ENCODE results near the gene EXOC3L4. TPM values are rescaled to one million over a fixed set of nuclear protein-coding genes. Genes with fewer than 3 reads are reported as not detected.

EXOC3L4 gene
- polyA plus RNA-seq, 1 donor from 2014 or later, result not detected

DNA sequence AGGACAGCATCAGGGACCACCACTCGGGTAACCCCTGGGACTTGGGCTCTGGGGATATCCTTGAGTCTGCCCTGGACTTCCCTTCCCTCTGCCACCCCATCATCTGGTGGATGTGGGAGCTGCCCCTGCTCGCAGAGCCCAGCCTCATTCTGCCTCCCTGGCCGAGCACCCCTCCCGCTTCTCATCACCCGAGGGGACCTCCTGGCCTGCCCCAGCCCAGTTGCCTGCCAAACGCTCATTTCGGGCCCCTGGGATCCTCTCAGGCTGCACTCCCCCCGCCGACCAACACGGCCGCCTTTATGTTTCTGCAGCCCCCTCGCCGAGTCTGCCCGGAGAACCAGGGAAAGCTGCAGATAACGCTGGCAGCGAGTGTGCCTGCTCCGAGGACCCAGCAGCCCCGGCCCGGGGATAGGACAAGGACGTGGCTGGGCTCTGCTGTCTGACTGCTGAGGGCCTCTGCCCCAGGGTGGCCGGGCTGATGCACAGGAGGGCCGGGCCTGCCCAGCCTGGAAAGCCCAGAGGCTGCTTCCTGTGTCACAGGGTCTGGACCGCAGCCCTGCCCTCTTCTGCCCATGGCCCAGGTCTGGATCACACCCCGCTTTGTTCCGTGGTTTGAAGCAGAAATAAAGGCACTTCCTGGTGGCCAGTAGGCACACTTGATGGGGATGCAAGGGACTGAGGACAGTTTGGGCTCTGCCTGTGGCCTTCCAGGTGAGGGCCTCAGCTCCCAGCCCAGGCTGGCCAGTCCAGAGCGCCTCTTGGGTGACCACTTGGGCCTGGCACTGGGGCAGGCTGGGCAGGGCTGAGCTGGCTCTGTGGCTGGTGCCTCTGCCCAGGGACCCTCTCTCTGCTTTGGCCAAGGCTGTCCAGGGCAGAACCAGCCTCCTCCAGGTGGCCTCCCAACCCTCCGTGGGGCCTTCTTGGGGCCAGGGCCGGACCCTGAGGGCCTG, 4.9 kb upstream of the EXOC3L4 start:
- Histone ChIP-seq H3K27ac (ENCODE audit: low read length) (no peak overlapping the region), H2AFZ (ENCODE audit: low read depth, low read length) (no peak overlapping the region), H3K4me3 (ENCODE audit: low read length) (no peak overlapping the region), H3K9me3 (ENCODE audit: low read length) (no peaks in the 10 kb centered on the region), H3F3A (ENCODE audit: insufficient read depth, low read length, poor library complexity, severe bottlenecking) (no peaks in the 10 kb centered on the region), H4K20me1 (ENCODE audit: insufficient read depth) (no peaks in the 10 kb centered on the region), H3K9ac (ENCODE audit: low read length) (no peak overlapping the region), H3K36me3 (ENCODE audit: insufficient read depth, low read length) (no peaks in the 10 kb centered on the region), H3K79me2 (replicated peaks; ENCODE audit: insufficient read depth, low read length) (no peaks in the 10 kb centered on the region), H3K27me3 (ENCODE audit: insufficient read depth, low read depth, low read length) (peaks cover 2% of the 10 kb centered on the region), H3K9me2 (ENCODE audit: insufficient read depth, low read length) (no peaks in the 10 kb centered on the region), H3K4me2 (ENCODE audit: low read length) (no peak overlapping the region)
- no peak for TF ChIP-seq RAD21 (conservative IDR thresholded peaks at IDR 0.05)
- TF ChIP-seq EP300 (conservative IDR thresholded peaks at IDR 0.05; ENCODE audit: poor library complexity, severe bottlenecking), result no peak

DNA sequence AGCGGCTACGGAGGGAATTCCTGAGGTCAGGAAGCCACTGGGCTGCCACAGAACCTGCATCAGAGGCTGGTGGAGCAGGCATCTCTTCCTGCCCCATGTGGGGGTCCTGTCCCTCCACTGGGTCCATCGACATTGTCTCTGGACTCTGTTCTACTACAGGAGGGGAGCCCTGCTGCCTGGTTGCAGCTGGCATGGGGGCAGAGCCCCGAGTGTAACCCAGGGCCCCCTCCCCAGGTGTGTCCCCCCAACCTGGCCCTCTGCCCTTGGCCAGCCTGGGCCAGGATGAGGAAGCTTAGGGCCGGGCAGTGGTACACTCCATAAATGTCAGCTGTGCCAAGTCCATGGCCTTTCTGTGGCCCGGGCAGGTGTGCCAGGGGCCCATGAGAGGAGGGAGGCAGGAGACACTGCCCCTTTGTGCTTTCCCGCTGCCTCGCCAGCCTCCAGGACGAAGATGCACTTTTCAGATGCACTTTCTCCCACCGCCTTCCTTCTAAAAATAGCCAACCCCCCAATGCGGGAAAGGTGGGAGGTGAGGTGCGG, 4.0 kb upstream of the EXOC3L4 start:
- no peak overlapping the region for H3K9ac ChIP-seq (ENCODE audit: low read length)
- H4K20me1 ChIP-seq (ENCODE audit: insufficient read depth), result no peaks in the 10 kb centered on the region
- no peak overlapping the region for H2AFZ ChIP-seq (ENCODE audit: low read depth, low read length)
- H3K27ac ChIP-seq (ENCODE audit: low read length), result no peak overlapping the region
- H3K4me2 ChIP-seq (ENCODE audit: low read length), result no peak overlapping the region
- no peak overlapping the region for H3K4me3 ChIP-seq (ENCODE audit: low read length)
- H3K79me2 ChIP-seq (replicated peaks; ENCODE audit: insufficient read depth, low read length), result no peaks in the 10 kb centered on the region
- no peaks in the 10 kb centered on the region for H3K9me3 ChIP-seq (ENCODE audit: low read length)
- no peaks in the 10 kb centered on the region for H3K9me2 ChIP-seq (ENCODE audit: insufficient read depth, low read length)
- no peaks in the 10 kb centered on the region for H3K36me3 ChIP-seq (ENCODE audit: insufficient read depth, low read length)
- TF ChIP-seq, protein P1, sequence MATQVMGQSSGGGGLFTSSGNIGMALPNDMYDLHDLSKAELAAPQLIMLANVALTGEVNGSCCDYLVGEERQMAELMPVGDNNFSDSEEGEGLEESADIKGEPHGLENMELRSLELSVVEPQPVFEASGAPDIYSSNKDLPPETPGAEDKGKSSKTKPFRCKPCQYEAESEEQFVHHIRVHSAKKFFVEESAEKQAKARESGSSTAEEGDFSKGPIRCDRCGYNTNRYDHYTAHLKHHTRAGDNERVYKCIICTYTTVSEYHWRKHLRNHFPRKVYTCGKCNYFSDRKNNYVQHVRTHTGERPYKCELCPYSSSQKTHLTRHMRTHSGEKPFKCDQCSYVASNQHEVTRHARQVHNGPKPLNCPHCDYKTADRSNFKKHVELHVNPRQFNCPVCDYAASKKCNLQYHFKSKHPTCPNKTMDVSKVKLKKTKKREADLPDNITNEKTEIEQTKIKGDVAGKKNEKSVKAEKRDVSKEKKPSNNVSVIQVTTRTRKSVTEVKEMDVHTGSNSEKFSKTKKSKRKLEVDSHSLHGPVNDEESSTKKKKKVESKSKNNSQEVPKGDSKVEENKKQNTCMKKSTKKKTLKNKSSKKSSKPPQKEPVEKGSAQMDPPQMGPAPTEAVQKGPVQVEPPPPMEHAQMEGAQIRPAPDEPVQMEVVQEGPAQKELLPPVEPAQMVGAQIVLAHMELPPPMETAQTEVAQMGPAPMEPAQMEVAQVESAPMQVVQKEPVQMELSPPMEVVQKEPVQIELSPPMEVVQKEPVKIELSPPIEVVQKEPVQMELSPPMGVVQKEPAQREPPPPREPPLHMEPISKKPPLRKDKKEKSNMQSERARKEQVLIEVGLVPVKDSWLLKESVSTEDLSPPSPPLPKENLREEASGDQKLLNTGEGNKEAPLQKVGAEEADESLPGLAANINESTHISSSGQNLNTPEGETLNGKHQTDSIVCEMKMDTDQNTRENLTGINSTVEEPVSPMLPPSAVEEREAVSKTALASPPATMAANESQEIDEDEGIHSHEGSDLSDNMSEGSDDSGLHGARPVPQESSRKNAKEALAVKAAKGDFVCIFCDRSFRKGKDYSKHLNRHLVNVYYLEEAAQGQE (IDR thresholded peaks at IDR 0.05; ENCODE audit: borderline replicate concordance), result no peak
- no peak for TF ChIP-seq TAF1 (IDR thresholded peaks at IDR 0.05; ENCODE audit: low read depth)
- no peak for TF ChIP-seq MXI1 (conservative IDR thresholded peaks at IDR 0.05; ENCODE audit: poor library complexity, severe bottlenecking)
- no peak for TF ChIP-seq SMC3 (conservative IDR thresholded peaks at IDR 0.05; ENCODE audit: poor library complexity)
- TF ChIP-seq, protein P2, sequence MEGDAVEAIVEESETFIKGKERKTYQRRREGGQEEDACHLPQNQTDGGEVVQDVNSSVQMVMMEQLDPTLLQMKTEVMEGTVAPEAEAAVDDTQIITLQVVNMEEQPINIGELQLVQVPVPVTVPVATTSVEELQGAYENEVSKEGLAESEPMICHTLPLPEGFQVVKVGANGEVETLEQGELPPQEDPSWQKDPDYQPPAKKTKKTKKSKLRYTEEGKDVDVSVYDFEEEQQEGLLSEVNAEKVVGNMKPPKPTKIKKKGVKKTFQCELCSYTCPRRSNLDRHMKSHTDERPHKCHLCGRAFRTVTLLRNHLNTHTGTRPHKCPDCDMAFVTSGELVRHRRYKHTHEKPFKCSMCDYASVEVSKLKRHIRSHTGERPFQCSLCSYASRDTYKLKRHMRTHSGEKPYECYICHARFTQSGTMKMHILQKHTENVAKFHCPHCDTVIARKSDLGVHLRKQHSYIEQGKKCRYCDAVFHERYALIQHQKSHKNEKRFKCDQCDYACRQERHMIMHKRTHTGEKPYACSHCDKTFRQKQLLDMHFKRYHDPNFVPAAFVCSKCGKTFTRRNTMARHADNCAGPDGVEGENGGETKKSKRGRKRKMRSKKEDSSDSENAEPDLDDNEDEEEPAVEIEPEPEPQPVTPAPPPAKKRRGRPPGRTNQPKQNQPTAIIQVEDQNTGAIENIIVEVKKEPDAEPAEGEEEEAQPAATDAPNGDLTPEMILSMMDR (IDR thresholded peaks at IDR 0.05; ENCODE audit: poor library complexity, severe bottlenecking), result no peak
- no peak for TF ChIP-seq EP300 (conservative IDR thresholded peaks at IDR 0.05; ENCODE audit: poor library complexity, severe bottlenecking)
- no peak for TF ChIP-seq RAD21 (conservative IDR thresholded peaks at IDR 0.05)
- TF ChIP-seq POLR2AphosphoS5 (IDR thresholded peaks at IDR 0.05), result no peak
- TF ChIP-seq EZH2 (IDR thresholded peaks at IDR 0.05; ENCODE audit: borderline replicate concordance, insufficient read depth, low read length, poor library complexity, severe bottlenecking), result no peak
- no peaks in the 10 kb centered on the region for H3F3A ChIP-seq (ENCODE audit: insufficient read depth, low read length, poor library complexity, severe bottlenecking)
- H3K27me3 ChIP-seq (ENCODE audit: insufficient read depth, low read depth, low read length), result no peaks in the 10 kb centered on the region

Measured in neural cell (in vitro differentiated cells).